Astrocyte (in vitro differentiated cells and primary cell): ENCODE measurements around the gene RNF223. TPM values are rescaled to one million over a fixed set of nuclear protein-coding genes. Genes with fewer than 3 reads are reported as not detected.

Source experiments
- DNase-seq: peaks from one replicate; pipeline ENCODE4 v3.0.0-alpha.2; 2010; ENCODE audit warnings: low read depth
- FAIRE-seq: peaks from 2 replicates; lab custom pipeline; 2011; peaks lifted over from hg19 to GRCh38; lab: Jason Lieb, UNC
- H2AFZ ChIP-seq: 2 replicates; pipeline ENCODE4 v1.6.0; 2012; ENCODE audit warnings: low read depth, low read length, inconsistent platforms
- H3K27ac ChIP-seq: 2 replicates; pipeline ENCODE4 v1.5.1; 2011; ENCODE audit warnings: low read depth, low read length, inconsistent platforms
- H3K27me3 ChIP-seq: 2 replicates; pipeline ENCODE4 v1.6.0; 2011; ENCODE audit warnings: low read length, inconsistent platforms; ENCODE audit not compliant: insufficient read depth
- H3K36me3 ChIP-seq: 2 replicates; pipeline ENCODE4 v1.5.1; 2011; ENCODE audit warnings: low read length, inconsistent platforms; ENCODE audit not compliant: insufficient read depth
- H3K4me1 ChIP-seq: 2 replicates; pipeline ENCODE4 v1.5.1; 2011; ENCODE audit warnings: low read length, inconsistent platforms; ENCODE audit not compliant: insufficient read depth
- H3K4me2 ChIP-seq: 2 replicates; pipeline ENCODE4 v1.6.0; 2012; ENCODE audit warnings: low read length, inconsistent platforms
- H3K4me3 ChIP-seq: 2 replicates; pipeline ENCODE4 v1.5.1; 2011; ENCODE audit warnings: low read depth, mild to moderate bottlenecking, low read length, inconsistent platforms; ENCODE audit not compliant: insufficient read depth
- H3K79me2 ChIP-seq: 2 replicates; pipeline ENCODE4 v1.6.0; 2012; ENCODE audit warnings: mild to moderate bottlenecking, low read length, inconsistent platforms; ENCODE audit not compliant: insufficient read depth
- H3K9ac ChIP-seq: 2 replicates; pipeline ENCODE4 v1.6.0; 2012; ENCODE audit warnings: mild to moderate bottlenecking, low read length, inconsistent platforms
- H3K9me3 ChIP-seq: 2 replicates; pipeline ENCODE4 v1.5.1; 2012; ENCODE audit warnings: low read depth, mild to moderate bottlenecking, low read length, inconsistent platforms; ENCODE audit not compliant: insufficient read depth
- H4K20me1 ChIP-seq: 2 replicates; pipeline ENCODE4 v1.6.0; 2012; ENCODE audit warnings: low read length, inconsistent platforms; ENCODE audit not compliant: insufficient read depth
- H3K27ac Mint-ChIP-seq: one replicate; pipeline ENCODE4 v1.8.0; 2021; ENCODE audit warnings: mild to moderate bottlenecking, mixed read lengths; ENCODE audit not compliant: unreplicated experiment
- H3K27me3 Mint-ChIP-seq: one replicate; pipeline ENCODE4 v1.8.0; 2021; ENCODE audit warnings: low read depth, mixed read lengths; ENCODE audit not compliant: unreplicated experiment
- H3K36me3 Mint-ChIP-seq: one replicate; pipeline ENCODE4 v1.8.0; 2021; ENCODE audit warnings: low read depth, mixed read lengths; ENCODE audit not compliant: unreplicated experiment
- H3K4me1 Mint-ChIP-seq: one replicate; pipeline ENCODE4 v1.8.0; 2021; ENCODE audit warnings: low read depth, mixed read lengths; ENCODE audit not compliant: unreplicated experiment
- H3K4me3 Mint-ChIP-seq: one replicate; pipeline ENCODE4 v1.8.0; 2021; ENCODE audit warnings: mild to moderate bottlenecking, moderate library complexity, mixed read lengths; ENCODE audit not compliant: unreplicated experiment
- H3K9me3 Mint-ChIP-seq: one replicate; pipeline ENCODE4 v1.8.0; 2021; ENCODE audit warnings: mild to moderate bottlenecking, mixed read lengths; ENCODE audit not compliant: unreplicated experiment
- EZH2 ChIP-seq: IDR thresholded peaks from 2 replicates; pipeline ENCODE4 v1.6.1; 2012; ENCODE audit warnings: mild to moderate bottlenecking, low read length, inconsistent platforms; ENCODE audit not compliant: insufficient read depth
- total RNA-seq: library from RNA; stranded (reverse); gene quantifications from 2 replicates; pipeline ENCODE4 v1.2.1, GENCODE V29; 2021
- TF ChIP-seq, protein P1 (sequence below): IDR thresholded peaks from 2 replicates; pipeline ENCODE4 v1.5.1; 2011; ENCODE audit warnings: low read depth, mild to moderate bottlenecking, inconsistent platforms, low read length, moderate library complexity; ENCODE audit not compliant: insufficient read depth

RNF223 gene
- total RNA-seq, 1 donor from 2014 or later = 0.18 TPM

DNA sequence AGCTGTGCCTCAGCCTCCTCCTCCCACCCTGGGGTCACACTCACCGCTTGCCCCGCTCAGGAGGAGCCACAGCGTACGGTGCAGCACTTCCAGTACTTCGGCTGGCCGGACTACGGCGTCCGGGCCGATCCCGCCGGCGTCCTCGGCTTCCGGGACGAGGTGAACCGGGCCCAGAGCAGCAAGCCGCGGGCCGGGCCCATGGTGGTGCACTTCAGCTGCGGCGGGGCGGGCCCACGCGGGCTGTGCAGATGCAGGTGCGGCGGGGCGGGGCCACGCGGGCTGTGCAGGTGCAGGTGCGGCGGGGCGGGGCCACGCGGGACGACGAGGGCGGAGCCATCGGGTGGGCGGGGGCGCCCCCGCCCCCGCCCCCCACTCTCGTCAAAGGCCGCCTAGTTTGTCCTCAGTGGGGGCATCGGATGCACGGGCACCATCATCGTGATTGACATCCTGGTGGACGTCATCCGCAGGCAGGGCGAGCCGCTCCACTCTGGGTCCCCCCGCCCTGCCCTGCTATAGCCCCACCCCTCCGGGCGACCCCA lies 5.5 kb downstream of the RNF223 start:
- H3K9ac ChIP-seq = no peak overlapping the region
- H3K27me3 ChIP-seq = no peaks in the 10 kb centered on the region
- H3K27ac Mint-ChIP-seq = no peak overlapping the region
- peaks cover under 1% of the 10 kb centered on the region for H4K20me1 ChIP-seq
- H3K4me1 Mint-ChIP-seq = peaks cover 4% of the 10 kb centered on the region
- H3K4me3 ChIP-seq = no peak overlapping the region
- H3K9me3 ChIP-seq = no peaks in the 10 kb centered on the region
- DNase-seq (no peak), FAIRE-seq (no peak)
- no peaks in the 10 kb centered on the region for H3K36me3 Mint-ChIP-seq
- no peaks in the 10 kb centered on the region for H3K79me2 ChIP-seq
- H3K9me3 Mint-ChIP-seq = no peaks in the 10 kb centered on the region
- peak overlapping the region; percentile 95 for H3K4me2 ChIP-seq
- H3K4me3 Mint-ChIP-seq = peak overlapping the region; percentile 76
- H3K36me3 ChIP-seq = no peaks in the 10 kb centered on the region
- no peak overlapping the region for H3K27ac ChIP-seq
- peak overlapping the region; percentile 52 for H2AFZ ChIP-seq
- TF ChIP-seq, protein P1, sequence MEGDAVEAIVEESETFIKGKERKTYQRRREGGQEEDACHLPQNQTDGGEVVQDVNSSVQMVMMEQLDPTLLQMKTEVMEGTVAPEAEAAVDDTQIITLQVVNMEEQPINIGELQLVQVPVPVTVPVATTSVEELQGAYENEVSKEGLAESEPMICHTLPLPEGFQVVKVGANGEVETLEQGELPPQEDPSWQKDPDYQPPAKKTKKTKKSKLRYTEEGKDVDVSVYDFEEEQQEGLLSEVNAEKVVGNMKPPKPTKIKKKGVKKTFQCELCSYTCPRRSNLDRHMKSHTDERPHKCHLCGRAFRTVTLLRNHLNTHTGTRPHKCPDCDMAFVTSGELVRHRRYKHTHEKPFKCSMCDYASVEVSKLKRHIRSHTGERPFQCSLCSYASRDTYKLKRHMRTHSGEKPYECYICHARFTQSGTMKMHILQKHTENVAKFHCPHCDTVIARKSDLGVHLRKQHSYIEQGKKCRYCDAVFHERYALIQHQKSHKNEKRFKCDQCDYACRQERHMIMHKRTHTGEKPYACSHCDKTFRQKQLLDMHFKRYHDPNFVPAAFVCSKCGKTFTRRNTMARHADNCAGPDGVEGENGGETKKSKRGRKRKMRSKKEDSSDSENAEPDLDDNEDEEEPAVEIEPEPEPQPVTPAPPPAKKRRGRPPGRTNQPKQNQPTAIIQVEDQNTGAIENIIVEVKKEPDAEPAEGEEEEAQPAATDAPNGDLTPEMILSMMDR = no peak
- TF ChIP-seq EZH2 = no peak
- no peaks in the 10 kb centered on the region for H3K27me3 Mint-ChIP-seq
- peaks cover 22% of the 10 kb centered on the region for H3K4me1 ChIP-seq

DNA sequence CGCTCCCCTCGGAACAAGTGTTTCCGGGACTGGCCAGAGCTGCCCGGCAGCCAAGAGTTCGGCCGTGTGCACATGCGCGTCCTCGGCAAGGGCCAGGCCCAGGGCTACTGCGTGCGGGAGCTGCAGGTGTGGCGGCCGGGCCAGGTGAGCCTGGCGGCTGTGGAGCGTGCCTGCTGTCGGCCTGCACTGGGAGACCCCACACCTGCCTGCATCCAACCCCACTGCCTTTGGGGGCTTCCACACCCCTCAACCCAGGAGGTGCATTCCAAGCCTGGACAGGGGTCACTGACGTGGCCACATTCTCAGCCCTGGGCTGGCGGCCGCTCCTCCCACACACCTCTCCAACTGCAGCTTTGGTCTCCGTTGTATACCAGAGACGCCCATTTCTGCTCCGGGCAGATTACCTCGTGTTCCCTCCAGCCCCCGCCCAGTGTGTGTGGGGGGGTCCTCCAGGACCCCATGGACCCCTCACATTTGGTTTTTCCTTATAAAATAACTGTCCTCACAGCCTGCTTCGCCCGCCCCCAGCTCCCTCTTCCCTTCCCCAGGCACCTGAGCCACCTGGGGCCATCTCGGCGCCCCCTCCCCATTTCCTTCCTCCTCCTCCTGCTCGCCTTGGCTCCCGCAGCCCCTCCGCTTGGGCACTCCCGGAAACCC lies 6.1 kb downstream of the RNF223 start:
- H3K27ac Mint-ChIP-seq = no peak overlapping the region
- H3K27me3 Mint-ChIP-seq = no peaks in the 10 kb centered on the region
- Histone ChIP-seq H4K20me1 (peaks cover 4% of the 10 kb centered on the region), H3K4me2 (peak overlapping the region; percentile 95), H3K4me1 (peaks cover 28% of the 10 kb centered on the region), H3K4me3 (no peak overlapping the region), H3K27me3 (no peaks in the 10 kb centered on the region), H3K36me3 (no peaks in the 10 kb centered on the region), H2AFZ (peak overlapping the region; percentile 52), H3K9me3 (no peaks in the 10 kb centered on the region), H3K27ac (no peak overlapping the region), H3K9ac (no peak overlapping the region), H3K79me2 (no peaks in the 10 kb centered on the region)
- peak overlapping the region; percentile 76 for H3K4me3 Mint-ChIP-seq
- FAIRE-seq = no peak
- no peaks in the 10 kb centered on the region for H3K36me3 Mint-ChIP-seq
- TF ChIP-seq, protein P1 = no peak
- no peak for TF ChIP-seq EZH2
- DNase-seq = no peak
- H3K9me3 Mint-ChIP-seq = no peaks in the 10 kb centered on the region
- peaks cover 5% of the 10 kb centered on the region for H3K4me1 Mint-ChIP-seq

DNA sequence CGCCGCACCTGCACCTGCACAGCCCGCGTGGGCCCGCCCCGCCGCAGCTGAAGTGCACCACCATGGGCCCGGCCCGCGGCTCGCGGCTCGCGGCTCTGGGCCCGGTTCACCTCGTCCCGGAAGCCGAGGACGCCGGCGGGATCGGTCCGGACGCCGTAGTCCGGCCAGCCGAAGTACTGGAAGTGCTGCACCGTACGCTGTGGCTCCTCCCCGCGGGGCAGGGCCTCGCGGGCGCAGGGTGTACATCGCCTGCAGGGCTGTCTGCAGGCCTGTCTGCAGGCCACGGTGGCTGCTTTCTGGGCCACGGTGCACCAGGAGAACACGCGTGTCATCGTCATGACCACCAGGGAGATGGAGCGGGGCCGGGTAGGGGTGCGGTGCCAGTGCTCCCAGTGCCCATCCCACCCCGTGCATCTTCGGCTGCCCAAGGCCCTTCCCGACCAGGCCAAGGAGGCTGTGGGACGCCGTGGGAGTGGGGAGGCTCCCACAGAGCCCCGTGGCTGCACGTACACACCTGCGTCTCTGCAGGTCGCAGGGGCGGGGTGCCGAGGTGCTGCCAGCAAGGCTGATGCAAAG lies 6.7 kb downstream of the RNF223 start:
- Histone ChIP-seq H3K27me3 (no peaks in the 10 kb centered on the region), H3K9ac (no peak overlapping the region), H3K4me1 (peaks cover 34% of the 10 kb centered on the region), H4K20me1 (peaks cover 4% of the 10 kb centered on the region), H3K9me3 (no peaks in the 10 kb centered on the region), H3K4me3 (no peak overlapping the region), H2AFZ (no peak overlapping the region), H3K4me2 (no peak overlapping the region), H3K79me2 (no peaks in the 10 kb centered on the region), H3K36me3 (no peaks in the 10 kb centered on the region), H3K27ac (no peak overlapping the region)
- Mint-ChIP-seq H3K27me3 (no peaks in the 10 kb centered on the region), H3K27ac (no peak overlapping the region), H3K9me3 (no peaks in the 10 kb centered on the region), H3K4me3 (no peak overlapping the region), H3K4me1 (peaks cover 5% of the 10 kb centered on the region), H3K36me3 (no peaks in the 10 kb centered on the region)
- no peak for FAIRE-seq
- no peak for DNase-seq
- TF ChIP-seq, protein P1 = no peak
- TF ChIP-seq EZH2 = no peak
